ENCODE results near the gene CPSF4.
"Not testable (repeated sequence)": the region's sequence is repeated elsewhere in the genome, so short reads cannot be mapped to it uniquely, and the experiment has no call there.

CPSF4 gene

DNA sequence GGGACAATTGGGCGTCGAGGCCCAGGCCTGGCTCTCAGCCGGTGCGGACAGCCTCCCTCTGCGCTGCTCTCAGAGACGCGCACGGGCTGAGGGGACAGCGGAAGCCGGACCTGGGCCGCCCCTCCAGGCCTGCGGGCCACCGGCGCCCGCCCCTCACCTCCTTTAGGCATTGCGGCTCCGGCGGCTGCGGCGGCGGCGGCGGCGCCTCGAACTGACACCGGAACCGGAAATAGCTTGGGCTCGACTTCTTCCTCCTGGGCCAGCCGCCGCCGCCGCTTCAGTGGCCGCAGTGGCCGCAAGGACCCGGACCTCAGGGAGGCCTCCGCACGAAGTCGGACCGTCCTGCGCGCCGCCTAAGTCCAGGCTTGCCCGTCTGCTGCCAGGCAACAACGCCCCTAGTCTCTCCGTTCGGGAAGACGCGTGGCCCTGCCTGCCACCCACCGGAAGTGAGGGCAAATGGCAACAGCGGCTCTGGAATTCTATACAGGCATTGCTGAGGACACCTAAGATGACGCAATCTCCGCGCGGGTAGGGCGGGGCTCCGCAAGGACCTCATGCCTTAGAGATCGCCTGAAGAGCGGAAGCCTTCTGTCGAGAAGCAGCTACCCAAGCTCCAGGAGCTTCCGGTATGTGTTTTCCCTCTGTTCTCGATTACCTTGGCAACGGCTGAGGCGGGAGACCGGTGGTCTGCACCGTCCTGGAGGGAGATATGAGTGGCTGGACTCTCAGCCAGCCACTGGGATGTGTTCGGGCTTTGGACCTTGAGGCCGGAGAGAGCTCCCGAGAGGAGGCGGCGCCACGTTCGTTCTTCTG lies 30.2 kb upstream of the CPSF4 start, which contains the start of the genes BUD31 and PDAP1:
TSS of gene BUD31 (plus strand) at position 591 of the 813 bp plus-strand sequence. CDS start 2,124 bp downstream, outside the sequence.
TSS of gene PDAP1 (minus strand) at position 219 of the 813 bp plus-strand sequence. CDS start at position 170, 49 bp downstream.
- DNase-seq, result peak; percentile 89

DNA sequence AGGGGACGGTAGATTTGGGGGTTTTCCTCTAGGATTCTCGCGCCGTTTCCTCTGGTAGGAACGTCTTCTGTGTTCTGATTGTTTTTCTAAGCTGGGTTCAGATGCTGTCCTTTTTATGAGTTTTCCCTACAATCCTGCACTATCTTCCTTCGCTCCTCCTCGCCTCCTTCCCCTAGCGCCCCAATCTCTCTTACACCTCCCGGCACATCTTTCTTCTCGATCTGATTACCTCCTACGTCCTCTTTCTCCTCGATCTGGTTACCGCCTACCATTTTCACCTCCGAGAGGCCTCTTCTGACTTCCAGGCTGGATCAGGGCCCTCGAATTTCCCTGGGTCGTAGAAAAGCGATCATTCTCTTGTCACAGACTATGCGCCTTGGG lies 29.6 kb upstream of the CPSF4 start:
- no peak for DNase-seq

DNA sequence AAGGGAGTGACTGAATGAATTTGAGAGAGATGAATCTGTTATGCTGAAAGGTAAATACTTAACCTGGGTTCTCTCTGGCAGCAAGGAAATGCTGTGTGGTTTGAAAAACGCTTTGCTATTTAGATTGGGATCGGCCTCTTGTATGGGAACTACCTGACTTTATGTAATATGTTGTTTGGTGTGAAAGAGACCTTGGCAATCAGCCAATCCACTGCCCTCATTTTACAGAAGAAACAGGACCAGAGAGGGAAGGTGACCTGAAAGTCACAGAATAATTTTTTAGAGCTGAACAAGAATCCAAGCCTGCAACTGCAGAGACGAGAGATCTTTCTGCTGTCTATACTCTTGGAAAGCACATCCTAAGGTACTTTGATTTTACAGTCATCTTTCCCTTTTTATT lies 28.9 kb upstream of the CPSF4 start:
- no peak for DNase-seq

DNA sequence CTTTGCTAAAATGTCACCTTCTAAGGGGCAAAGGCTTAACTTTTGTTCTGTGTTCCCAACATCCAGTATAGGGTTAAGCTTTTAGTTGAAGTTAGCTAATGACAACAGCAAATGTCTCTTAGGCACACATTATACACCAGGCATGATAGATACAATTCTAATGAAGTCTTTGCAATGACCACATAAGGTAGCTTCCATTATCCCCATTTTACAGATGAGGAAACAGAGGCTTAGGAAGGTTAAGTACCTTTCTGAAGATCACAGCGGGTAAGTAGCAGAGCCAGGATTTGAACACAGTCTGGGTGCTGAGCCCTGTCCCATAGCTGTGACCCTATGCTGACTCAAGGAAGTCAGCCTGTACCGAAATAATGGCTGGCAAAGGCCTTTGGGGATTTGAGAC lies 28.1 kb upstream of the CPSF4 start:
- DNase-seq, result no peak

DNA sequence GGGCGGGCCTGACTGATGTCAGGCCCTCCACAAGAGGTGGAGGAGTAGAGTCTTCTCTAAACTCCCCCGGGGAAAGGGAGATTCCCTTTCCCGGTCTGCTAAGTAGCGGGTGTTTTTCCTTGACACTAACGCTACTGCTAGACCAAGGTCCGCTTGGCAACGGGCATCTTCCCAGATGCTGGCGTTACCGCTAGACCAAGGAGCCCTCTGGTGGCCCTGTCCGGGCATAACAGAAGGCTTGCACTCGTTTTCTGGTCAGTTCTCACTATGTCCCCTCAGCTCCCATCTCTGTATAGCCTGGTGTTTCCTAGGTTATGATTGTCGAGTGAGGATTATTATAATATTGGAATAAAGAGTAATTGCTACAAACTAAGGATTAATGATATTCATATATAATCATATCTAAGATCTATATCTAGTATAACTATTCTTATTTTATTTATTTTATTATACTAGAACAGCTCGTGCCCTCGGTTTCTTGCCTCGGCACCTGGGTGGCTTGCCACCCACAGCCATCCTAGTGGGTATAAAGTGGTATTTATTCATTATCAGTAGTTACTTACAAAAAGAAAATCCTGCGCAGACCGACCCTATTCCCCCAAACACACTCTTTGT lies 23.1 kb upstream of the CPSF4 start:
- DNase-seq, result not testable (repeated sequence)

DNA sequence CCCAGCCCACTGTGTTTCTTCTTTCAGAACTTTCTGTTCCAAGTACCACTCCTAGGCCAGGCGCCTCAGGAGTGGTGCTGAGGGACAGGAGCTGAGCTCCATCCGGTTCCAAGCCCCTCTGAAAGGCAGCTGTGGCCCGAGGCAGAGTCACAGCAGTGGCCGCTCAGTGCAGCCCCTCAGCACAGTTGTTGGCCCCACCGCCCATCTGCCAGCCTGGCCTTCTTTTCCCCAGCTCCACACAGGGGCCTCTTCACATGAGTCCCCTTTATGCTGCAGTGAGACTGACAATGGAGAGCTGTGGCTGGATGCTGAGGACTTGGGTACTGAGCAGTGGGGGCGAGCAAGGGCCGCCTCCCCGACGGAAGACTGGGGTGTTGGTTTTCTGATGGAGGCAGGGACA lies 20.5 kb upstream of the CPSF4 start:
- no peak for DNase-seq

DNA sequence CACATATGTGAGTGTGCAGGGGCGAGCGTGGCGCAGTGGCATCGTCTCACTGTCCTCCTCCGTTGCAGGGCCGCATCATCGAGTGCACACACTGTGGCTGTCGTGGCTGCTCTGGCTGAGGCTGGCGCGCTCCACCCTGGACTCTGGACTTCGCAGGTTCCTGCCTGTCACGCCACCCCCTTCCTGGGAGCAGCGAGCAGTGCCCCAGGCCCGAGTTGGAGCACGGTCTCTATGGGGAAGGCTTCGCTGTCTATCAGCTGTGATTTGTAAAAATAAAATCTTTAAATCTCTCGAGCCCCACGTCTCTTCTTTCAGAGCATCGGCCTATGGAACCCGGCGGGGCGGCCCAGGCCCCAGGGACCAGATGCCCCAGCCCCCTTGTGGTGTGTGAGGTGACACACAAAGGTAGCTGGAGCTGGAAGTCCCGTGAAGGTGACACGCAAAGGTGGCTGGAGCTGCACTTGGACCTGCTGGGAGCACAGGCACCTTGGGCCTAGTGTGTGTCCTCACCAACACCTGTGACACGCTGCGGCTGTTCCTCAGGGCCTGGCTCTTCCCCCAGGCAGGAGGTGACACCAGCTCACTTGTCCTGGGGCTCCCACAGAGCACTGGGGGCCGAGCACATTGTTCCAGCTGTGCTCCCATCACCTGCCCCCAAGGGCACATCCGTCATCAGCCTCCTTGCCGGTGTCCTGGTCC lies 19.3 kb upstream of the CPSF4 start:
- no peak for DNase-seq

DNA sequence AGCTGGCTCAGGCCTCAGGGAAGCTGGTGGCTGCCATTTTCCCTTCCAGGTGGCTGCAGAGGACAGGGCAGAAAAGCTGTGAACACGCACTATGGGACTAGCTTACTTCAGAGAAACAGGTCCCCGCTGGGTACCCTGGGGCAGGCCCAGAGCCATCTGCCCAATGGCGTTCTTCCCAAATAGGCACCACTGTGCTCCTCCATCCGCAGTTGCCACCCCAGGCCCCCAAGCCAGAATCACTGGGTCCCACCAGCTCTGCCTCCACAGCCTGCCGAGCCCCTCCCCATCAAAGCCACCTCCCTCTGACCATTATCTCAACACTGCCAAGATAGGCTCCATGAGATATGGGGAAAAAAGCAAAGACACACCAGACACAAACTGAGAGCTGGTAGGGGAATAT lies 18.5 kb upstream of the CPSF4 start:
- no peak for DNase-seq

DNA sequence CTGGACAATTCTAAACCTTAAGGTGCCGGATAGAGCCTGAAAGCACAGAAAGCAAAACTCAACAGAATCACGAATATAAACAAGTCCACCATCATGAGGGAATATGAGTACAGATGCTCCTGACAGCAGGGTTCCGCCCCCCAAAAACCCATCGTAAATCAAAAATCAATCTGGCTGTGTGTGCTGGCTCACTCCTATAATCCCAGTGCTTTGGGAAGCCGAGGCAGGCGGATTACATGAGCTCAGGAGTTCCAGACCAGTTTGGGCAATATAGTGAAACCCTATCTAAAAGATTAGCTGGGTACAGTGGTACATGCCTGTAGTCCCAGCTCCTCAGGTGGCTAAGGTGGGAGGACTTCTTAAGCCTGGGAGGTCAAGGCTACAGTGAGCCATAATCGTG lies 17.8 kb upstream of the CPSF4 start:
- DNase-seq, result no peak

DNA sequence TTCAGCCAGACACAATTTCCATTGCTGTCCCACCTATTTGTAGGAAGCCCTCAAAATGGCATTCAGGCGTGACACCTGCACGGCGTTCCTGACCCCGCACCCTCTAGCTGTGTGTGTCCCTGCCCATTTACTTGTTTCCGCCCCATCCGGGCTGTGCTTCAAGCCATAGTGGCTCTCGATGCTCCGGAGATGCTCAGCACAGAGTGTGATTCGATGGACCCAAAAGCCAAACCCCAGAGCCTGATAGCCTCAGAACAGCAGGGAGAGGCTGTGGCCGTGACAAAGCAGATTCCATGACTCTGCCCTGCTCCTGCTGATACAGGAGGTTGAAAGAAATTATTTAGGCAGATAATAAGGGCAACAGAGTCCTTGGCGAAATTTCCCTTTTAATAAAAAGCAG lies 16.6 kb upstream of the CPSF4 start:
- no peak for DNase-seq

DNA sequence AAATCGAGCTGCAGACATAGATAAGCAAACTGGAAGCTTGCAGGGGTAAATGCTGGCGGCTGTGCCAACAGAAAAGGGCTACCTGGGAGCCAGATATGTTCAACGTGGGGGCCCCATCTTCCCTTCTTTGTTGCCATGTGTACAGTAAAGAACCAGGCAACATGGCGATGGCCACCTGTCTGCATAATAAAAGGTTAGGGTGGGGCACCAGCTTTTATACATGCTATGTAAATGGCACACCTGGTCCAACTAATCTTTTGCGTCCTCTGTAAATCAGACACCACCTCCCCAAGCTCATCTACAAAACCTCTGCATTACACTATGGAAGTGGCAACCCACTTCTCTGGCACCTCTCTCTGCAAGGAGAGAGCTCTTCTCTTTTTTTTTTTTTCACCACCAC lies 16.1 kb upstream of the CPSF4 start:
- DNase-seq, result no peak

DNA sequence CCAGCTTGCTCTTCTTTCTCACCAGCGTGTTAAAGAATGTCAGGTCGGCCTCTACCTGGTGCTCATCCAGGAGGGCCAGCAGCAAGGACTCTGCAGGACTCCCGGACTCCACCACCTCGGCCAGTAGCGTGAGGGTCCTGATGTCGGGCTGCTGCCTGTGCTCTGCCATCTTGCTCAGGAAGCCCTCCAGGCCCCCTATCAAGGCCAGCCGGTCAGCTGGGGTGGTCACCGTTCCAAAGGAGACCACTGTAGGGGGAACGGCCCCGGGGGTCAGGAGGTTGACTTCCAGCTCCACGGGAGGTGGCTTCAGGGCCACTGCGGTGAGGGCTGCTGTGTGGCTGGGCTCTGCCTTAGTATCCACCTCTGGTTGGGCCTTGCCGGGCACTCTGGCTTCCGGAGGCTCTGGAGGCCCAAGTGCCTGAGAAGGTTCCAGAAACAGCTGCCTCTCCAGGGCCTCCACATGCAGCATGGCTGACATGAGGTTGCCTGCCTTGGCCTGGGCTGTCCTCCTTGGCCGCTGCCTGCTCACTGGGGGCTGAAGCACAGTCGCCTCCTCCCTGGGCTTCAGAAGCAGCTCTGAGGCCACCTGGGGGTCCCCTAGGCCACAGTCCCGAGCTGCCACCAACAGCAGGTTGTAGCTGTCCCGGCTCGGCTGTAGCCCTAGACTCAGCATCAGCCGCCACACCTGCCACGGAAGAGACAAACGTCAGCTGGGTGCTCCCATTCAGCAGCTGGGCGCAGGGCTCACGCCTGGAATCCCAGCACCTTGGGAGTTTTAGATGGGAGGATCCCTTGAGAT lies 13.6 kb upstream of the CPSF4 start:
- DNase-seq, result no peak

DNA sequence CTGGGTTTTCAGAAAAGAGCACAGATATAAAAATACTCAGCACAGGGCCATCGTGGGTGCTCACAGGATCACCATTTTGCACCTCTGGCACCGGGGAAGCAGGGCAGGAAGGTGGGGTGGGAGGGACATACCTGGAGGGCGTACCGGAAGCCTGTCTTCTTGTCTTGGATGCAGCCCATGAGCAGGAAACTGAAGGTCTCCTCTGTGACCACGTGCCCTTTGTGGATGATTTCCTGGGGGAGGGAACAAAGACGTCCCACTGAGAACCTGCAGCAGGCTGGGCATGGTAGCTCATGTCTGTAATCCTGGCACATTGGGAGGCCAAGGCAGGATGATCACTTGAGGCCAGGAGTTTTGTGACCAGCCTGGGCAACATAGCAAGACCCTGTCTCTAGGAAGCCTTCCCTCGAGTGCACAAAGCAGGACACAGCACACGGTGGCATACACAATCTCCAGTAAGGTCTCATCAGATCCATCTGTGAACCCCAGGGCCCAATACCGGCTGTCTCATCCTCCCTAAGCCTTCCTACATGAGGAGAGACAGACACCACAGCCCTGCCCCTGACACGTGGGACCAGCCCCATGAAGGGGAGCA lies 9.7 kb upstream of the CPSF4 start:
- no peak for DNase-seq

DNA sequence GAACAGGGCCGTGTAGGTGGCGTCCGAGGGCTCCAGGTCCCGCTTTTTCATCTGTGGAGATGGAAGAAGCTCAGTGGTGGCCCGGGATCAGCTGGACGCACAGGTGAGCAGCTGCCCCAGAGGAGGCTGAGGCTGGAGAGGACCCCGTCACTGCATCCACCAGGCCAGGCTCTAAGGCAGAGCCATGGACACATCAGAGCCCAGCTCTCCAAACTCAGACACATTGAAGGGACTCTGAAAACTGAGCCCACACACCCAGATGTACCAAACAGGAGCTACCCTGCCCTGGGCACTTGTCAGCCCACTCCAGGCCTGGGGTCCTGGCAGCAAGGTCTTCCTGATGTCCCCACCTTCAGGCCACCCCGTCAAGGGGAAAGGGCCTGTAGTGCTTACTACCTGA lies 9.0 kb upstream of the CPSF4 start:
- DNase-seq, result no peak

DNA sequence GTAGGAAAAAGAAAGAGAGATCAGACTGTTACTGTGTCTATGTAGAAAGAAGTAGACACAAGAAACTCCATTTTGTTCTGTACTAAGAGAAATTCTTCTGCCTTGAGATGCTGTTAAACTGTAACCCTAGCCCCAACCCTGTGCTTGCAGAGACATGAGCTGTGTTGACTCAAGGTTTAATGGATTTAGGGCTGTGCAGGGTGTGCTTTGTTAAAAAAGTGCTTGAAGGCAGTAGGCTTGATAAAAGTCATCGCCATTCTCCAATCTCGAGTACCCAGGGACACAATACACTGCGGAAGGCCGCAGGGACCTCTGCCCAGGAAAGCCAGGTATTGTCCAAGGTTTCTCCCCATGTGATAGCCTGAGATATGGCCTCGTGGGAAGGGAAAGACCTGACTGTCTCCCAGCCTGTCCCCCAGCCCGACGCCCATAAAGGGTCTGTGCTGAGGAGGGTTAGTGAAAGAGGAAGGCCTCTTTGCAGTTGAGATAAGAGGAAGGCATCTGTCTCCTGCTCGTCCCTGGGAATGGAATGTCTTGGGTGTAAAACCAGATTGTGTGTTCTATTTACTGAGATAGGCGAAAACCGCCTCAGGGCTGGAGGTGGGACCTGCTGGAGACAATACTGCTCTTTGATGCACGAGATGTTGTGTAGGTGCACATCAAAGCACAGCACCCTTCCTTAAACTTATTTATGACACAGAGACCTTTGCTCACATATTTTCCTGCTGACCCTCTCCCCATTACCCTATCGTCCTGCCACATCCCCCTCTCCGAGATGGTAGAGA lies 6.8 kb upstream of the CPSF4 start:
- DNase-seq, result not testable (repeated sequence)

DNA sequence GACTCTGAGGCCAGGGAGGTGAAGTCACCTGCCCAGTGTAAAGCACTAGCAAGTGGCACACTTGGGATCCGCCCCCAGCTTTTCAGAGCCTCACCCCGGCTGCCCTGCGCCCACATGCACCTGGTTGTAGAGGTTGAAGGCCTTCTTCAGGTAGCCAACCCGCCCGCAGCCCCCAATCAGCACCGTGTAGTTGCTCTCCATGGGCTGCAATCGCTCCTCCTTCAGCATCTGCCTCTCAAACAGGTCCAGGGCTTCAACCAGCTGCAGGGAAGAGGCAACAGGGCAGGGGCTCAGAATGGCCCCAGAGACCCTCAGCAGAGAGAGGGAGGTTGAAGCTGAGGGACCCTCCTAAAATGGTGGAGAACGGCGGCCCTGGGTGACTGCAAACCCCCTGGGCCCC lies 5.6 kb upstream of the CPSF4 start:
- DNase-seq, result no peak

DNA sequence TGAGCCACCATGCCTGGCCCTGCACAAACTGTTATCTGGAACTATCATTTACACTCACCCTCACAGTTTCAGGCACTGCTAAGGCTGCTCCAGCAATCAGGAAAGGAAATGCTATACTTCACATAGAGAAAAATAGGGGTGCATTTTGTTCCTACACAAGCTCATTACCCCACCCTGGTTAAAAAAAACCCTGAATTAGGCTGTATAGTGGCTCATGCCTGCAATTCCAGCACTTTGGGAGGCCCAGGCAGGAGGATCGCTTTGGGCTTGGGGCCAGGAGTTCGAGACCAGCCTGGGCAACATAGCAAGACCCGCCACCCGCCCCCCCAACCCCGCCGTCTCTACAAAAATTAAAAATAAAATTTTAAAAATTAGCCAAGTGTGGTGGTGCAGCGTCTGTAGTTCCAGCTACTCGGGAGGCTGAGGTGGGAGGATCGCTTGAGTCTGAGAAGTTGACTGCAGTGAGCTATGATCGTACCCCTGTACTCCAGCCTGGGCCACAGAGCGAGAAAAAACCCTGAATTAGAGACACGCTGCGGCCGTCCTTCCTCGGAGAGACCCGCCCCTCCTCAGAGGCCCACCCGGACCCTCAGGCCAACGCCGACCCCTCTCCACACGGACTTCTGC lies 684 bp upstream of the CPSF4 start:
- no peak for DNase-seq

DNA sequence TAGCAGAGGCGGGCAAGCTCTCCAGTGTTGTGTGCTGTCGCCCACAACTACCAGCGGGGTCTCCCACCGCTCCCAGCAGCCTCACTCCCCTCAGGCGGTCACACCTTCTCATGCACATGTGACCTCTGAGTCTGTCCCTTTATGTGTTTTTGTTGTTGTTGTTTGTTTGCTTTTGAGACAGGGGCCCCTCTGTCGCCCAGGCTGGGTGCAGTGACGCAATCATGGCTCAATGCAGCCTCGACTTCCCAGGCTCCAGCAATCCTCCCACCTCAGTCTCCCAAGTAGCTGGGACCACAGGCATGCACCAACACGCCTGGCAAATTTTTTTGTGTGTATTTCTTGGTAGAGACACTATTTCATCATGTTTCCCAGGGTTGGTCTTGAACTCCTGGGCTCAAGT lies 1.5 kb downstream of the CPSF4 start:
- no peak for DNase-seq

DNA sequence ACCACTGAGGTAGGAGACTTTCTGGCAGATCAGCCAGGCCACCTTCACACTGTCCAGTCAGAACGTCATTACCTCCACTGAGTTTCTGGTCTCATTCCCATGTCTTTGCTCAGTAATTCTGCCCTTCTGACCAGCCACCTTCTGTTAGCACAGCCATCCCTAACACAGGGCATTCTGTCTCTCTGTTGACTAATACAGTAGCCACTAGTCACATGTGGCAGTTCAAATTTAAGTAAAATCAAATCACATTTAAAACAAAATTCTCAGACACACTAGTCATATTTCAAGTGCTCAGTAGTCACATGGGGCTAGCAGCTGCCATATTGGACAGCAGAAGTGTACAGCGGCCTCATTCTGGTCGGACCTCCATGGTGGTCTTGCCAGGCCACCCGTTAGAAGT lies 7.4 kb downstream of the CPSF4 start:
- no peak for DNase-seq

DNA sequence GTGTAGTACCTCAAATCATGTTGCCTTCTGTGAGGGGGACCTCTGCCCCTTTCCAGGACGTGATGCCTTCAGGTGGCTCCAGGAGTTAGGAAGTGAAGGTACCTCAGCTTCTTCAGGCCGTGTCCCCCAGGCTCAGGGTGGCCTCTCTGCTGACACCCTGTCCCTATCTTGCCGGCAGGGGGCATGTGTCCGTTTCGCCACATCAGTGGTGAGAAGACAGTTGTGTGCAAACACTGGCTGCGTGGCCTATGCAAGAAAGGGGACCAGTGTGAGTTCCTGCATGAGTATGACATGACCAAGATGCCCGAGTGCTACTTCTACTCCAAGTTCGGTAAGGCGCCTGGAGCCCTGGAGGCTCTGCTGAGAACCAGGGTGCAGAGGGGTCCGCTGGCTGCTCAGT lies 9.2 kb downstream of the CPSF4 start:
- no peak for DNase-seq

DNA sequence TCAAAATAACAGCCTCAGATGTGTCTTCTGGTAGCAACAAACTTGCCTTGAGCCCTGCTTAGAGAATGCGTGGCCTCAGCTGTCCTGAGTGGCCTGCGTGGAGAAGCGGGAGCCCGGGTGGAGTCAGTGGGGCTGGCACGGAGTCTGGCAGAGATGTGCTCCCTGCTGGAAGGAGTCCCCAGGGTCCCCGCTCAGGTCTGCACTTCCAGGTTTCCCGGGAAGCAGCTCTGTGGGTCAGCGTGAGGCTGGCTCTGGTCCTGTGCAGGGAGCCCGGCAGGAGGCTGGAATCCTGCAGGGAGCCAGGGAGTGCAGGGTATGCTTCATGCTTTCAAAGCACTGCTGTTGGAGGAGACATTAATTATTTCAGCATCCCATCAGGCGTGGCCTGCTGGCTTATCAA lies 10.1 kb downstream of the CPSF4 start:
- no peak for DNase-seq
